ENCODE measurements around the gene METTL23. TPM values are rescaled to one million over a fixed set of nuclear protein-coding genes. Genes with fewer than 3 reads are reported as not detected.
"Not testable (repeated sequence)": the region's sequence is repeated elsewhere in the genome, so short reads cannot be mapped to it uniquely, and the experiment has no call there.

Gene METTL23
- polyA plus RNA-seq, 4 donors, result 30.1 to 45.8 (median 40.4) TPM

- no peak for DNase-seq (ENCODE audit: low read depth in 4 of 4, low spot score in 3 of 4)
These were observed 6.3 kb downstream of the METTL23 start for GRCh38 chr17:76732734-76733617.

DNA sequence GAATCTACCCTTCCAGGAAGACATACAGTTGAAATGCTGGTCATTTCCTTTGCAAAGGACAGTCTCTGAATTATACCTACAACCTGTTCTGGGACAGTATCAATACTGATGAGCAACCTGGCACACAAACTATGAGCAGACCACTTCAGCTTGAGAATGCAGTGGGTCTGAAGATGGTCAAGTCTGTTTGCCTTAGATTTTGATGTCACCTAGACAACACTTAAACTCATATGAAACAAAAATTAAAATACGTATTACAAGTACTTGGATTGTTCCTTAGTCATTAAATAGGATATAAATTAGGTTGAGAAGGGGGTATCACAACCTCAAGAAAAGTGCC lies 6.9 kb downstream of the METTL23 start:
- no peak for DNase-seq (ENCODE audit: low read depth in 4 of 4, low spot score in 3 of 4)

GRCh38 chr17:76734080-76734840 lies 7.6 kb downstream of the METTL23 start:
- no peak for DNase-seq (ENCODE audit: low read depth in 4 of 4, low spot score in 3 of 4)

DNA sequence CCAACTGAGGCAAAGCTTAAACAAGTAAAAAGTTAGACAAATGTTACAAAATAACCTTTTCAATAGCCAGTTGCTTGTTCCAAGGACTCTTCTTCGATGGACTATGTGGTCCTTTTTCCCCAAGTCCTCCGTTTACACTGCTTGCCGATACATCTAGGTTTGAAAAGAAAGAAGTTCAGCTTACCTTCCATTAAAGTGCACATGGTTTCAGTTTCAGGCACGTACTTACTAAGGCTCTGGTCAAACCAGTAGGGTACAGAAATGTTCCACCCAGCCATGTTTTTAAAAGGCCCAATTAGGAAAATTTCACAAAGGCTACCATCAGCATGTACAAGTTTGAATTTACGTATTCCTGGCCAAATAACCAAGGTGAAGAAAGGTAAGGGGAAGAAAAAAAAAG lies 8.4 kb downstream of the METTL23 start:
- DNase-seq (ENCODE audit: low read depth in 4 of 4, low spot score in 3 of 4), result no peak

DNA sequence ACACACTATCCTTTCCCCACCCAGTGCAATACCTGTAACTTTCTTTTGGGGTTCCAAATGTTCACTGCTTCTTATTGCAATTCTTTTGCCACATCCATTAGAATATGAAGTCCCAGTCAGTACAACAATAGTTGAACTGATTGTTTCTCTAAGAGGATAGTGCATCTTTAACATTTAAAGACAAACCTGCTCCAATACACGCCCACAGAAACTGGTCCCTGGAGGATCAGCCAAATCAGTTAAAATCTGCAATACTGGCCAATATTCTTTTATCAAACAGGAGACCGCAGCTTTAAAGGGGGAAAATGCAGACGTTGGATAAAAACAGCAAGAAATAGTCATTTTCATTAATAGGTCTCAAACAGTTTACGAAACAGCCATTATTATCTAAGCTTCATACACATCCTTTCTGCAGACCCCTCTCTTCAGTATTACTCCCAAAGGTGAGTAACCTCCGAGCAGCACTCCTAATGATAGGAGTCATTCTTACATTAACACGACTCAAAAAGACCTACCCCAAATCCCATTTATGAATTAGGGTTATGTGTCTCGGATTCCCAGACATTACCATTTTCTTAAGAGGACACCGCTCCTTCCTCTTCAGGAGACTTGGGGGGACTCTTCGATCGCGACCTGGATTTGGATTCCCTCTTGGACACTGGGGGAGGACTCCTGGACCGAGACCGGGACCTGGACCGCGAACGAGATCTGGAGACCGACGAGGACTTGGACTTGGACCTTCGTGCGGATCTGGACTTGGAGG lies 9.1 kb downstream of the METTL23 start:
- no peak for DNase-seq (ENCODE audit: low read depth in 4 of 4, low spot score in 3 of 4)

DNA sequence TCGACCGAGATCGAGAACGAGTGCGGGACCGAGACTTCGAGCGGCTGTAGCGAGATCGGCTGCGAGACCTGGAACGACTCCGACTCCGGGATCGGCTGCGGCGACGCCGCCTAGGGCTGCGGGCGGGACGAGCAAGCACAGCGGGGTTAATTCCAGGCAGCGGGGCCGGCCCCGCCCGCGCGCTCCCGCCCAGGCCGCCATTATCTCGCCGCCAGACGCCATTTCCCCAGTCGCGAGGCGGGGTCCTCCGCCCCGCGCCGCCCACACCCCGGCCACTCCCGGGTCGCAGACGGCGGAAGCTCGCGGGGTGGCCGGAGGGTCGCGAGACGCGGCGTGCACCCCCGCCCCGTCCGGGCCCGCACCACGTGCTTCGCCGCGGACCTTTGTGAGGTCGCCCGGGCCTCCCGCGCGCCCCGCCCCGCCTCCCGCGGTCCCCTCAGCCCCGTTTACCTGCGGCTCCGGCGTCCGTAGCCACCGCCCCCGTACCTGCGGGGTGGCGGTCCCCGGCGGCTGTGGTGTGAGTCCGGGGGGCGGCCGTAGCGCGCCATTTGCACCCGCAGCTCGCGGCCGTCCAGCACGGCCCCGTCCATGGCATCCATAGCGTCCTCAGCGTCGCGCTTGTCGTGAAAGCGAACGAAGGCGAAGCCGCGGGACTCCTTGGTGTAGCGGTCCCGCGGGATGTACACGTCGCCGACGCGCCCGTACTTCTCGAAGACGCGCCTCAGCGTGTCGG lies 9.9 kb downstream of the METTL23 start:
- DNase-seq (ENCODE audit: low read depth in 4 of 4, low spot score in 3 of 4), result peak in 2 of 4 donors; percentile 26 to 57

- DNase-seq (ENCODE audit: low read depth in 4 of 4, low spot score in 3 of 4), result peak; percentile 95 to 98 (median 96)
These were observed 10.5 kb downstream of the METTL23 start, which contains the start of gene SRSF2 for GRCh38 chr17:76737082-76737675. Gene SRSF2, minus strand, starts transcription at chr17:76737331. Its CDS starts 171 bp downstream, at chr17:76737160.

GRCh38 chr17:76737676-76738467 lies 11.2 kb downstream of the METTL23 start, which contains the start of gene MFSD11:
Gene MFSD11, plus strand, starts transcription at chr17:76738119. Its CDS starts 234 bp downstream, at chr17:76738353.
- peak; percentile 86 to 89 (median 88) for DNase-seq (ENCODE audit: low read depth in 4 of 4, low spot score in 3 of 4)

- no peak for DNase-seq (ENCODE audit: low read depth in 4 of 4, low spot score in 3 of 4)
These were observed 11.8 kb downstream of the METTL23 start for GRCh38 chr17:76738468-76738850.

GRCh38 chr17:76739568-76740115 lies 13.0 kb downstream of the METTL23 start:
- DNase-seq (ENCODE audit: low read depth in 4 of 4, low spot score in 3 of 4), result not testable (repeated sequence)

GRCh38 chr17:76740329-76741118 lies 13.9 kb downstream of the METTL23 start:
- DNase-seq (ENCODE audit: low read depth in 4 of 4, low spot score in 3 of 4), result no peak

GRCh38 chr17:76742958-76743357 lies 16.3 kb downstream of the METTL23 start:
- DNase-seq (ENCODE audit: low read depth in 4 of 4, low spot score in 3 of 4), result no peak

DNA sequence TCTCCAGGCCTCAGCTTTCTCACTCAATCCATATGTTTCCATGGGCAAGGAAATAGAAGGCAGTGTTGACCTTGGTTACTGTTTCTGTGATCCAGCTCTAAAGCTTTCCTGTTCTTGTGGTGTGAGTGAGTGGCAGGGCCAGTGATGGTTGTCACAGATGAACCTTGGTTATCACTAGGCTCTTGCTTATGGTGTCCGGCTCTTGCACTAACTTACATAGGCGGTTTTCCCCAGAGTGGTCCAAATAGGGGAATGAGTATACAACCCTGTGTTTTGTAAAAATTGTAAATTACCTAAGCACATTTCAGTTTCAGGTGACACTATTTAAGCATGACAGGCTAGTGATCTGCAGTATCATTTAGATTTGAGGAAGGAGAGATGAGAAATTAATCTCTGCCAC lies 18.1 kb downstream of the METTL23 start:
- DNase-seq (ENCODE audit: low read depth in 4 of 4, low spot score in 3 of 4), result no peak

GRCh38 chr17:76745785-76746184 lies 19.1 kb downstream of the METTL23 start:
- DNase-seq (ENCODE audit: low read depth in 4 of 4, low spot score in 3 of 4), result not testable (repeated sequence)

DNA sequence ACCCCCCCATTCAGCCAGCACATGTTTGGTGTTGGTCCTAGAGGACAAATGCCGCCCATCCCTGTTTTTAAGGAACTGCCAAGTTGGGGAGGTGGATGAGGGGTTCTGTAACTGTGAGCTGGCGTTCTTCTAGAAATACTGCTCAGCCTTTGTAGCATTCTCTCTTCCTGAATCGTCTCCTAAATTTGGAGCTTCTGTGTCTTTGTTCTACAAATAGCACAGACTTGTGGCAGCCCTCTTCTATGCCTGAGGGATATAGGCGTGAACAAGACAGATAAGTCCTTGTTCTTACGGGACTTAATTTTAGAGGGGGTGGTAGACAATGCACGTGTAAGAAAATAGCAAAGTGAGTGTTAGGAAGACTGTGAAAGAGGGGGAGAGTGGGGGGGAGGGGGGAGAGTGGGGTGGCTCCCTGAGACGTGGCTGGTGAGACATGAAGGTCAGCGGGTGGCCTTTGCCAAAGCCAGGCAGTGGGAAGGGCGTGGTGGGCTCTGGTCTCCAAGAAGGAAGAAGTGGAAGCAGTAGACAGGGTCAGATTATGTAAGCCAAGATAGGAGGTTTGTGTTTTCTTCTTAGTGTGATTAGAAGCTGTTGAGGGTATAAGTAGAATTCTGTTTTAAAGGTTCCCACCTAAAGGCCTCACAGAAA lies 21.2 kb downstream of the METTL23 start:
- DNase-seq (ENCODE audit: low read depth in 4 of 4, low spot score in 3 of 4), result no peak

DNA sequence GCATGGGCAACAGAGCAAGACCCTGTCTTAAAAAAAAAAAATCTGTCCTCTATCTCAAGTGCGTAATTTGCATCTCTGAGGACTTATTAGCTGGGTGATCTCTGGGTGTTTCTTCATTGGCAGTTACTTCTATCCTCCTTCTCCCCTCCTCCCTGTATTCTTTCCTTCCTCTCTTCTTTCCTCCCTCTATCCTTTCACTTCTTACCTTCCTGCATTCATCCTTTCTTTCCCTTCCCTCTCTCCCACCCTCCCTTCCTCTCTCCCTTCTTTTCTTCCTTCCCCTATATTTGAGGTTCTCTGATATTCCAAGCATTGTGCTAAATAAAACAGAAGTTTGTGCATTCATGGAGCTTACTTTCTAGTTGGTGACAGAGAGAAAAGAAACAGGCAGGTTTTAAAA lies 22.0 kb downstream of the METTL23 start:
- DNase-seq (ENCODE audit: low read depth in 4 of 4, low spot score in 3 of 4), result no peak

DNA sequence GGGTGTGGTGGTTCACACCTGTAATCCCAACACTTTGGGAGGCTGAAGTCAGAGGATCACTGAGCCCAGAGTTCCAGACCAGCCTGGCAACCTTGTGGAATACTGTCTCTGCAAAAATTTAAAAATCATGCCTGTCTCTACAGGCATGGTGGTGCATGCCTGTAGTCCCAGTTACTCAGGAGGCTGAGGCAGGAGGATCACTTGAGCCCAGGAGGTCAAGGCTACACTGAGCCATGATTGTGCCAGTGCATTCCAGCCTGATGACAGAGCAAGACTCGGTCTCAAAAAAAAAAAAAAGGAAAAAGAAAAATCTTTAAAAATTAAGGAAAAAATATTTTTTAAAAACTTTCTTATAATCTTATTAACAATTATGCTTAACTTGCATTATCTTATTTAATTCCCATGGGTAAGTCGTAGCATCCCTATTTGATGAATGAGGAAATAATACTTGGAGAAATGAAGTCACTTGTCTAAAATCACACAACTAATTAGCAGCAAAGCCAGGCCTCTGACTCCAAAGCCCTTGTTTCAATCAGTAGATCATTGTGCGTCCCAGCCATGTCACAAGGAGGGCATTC lies 24.9 kb downstream of the METTL23 start:
- DNase-seq (ENCODE audit: low read depth in 4 of 4, low spot score in 3 of 4), result no peak

Data from left renal pelvis (tissue), 4 donors.